Measurements from ENCODE around the gene TENM4.

DNA sequence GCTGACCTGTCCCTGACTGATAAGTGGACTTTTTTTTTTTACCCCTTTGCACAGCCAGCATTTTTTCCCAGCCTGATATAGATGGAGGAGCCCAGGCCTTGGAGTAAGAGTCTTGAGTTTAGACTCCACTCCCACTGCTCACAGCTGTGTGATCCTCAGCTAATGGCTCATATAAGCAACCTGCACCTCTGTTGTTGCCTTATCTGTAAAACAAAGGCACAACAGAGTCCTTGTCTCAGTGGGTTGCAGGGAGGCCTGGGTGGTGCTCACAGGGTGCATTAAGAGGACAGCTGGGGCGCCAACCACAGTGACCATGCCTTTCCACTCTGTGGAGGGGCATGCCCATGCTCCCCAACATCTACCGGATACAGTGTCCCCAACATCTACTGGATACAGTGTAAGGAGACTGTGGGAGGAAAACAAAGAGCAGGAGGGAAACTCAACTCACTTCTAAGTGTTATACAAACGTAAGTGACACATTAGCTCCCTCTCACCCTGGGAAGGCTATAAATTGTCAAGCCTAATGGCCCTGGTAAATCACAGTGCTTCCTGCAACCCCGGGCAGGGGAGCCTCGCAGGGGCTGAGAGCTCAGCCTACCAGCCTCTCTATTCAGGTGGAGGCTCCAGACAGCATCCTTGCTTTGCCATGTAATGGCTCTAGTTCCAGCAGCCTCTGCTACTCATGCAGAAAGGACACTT lies 109.5 kb downstream of the TENM4 start:
- TF ChIP-seq, protein P1, sequence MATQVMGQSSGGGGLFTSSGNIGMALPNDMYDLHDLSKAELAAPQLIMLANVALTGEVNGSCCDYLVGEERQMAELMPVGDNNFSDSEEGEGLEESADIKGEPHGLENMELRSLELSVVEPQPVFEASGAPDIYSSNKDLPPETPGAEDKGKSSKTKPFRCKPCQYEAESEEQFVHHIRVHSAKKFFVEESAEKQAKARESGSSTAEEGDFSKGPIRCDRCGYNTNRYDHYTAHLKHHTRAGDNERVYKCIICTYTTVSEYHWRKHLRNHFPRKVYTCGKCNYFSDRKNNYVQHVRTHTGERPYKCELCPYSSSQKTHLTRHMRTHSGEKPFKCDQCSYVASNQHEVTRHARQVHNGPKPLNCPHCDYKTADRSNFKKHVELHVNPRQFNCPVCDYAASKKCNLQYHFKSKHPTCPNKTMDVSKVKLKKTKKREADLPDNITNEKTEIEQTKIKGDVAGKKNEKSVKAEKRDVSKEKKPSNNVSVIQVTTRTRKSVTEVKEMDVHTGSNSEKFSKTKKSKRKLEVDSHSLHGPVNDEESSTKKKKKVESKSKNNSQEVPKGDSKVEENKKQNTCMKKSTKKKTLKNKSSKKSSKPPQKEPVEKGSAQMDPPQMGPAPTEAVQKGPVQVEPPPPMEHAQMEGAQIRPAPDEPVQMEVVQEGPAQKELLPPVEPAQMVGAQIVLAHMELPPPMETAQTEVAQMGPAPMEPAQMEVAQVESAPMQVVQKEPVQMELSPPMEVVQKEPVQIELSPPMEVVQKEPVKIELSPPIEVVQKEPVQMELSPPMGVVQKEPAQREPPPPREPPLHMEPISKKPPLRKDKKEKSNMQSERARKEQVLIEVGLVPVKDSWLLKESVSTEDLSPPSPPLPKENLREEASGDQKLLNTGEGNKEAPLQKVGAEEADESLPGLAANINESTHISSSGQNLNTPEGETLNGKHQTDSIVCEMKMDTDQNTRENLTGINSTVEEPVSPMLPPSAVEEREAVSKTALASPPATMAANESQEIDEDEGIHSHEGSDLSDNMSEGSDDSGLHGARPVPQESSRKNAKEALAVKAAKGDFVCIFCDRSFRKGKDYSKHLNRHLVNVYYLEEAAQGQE (IDR thresholded peaks at IDR 0.05; ENCODE audit: insufficient read depth in 1 of 2, low read depth in 2 of 2, low read length in 2 of 2): no peak
- TF ChIP-seq POLR2AphosphoS5 (IDR thresholded peaks at IDR 0.05; ENCODE audit: low read depth, low read length): no peak
